Left forelimb (tissue), 1 donor: ENCODE data around the gene PSMB3.
"Not testable (repeated sequence)": the region's sequence is repeated elsewhere in the genome, so short reads cannot be mapped to it uniquely, and the experiment has no call there.

Source experiments
- DNase-seq: peaks from one replicate; pipeline ENCODE4 v3.0.0-alpha.2; 2018; ENCODE audit warnings: low spot score

Gene PSMB3

DNA sequence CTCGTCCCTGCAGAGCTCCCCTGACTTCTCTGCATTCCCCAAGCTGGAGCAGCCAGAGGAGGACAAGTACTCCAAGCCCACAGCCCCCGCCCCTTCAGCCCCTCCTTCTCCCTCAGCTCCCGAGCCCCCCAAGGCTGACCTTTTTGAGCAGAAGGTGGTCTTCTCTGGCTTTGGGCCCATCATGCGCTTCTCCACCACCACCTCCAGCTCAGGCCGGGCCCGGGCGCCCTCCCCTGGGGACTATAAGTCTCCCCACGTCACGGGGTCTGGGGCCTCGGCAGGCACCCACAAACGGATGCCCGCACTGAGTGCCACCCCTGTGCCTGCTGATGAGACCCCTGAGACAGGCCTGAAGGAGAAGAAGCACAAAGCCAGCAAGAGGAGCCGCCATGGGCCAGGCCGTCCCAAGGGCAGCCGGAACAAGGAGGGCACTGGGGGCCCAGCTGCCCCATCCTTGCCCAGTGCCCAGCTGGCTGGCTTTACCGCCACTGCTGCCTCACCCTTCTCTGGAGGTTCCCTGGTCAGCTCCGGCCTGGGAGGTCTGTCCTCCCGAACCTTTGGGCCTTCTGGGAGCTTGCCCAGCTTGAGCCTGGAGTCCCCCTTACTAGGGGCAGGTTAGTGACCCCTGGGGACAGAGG lies 36.1 kb upstream of the PSMB3 start:
- DNase-seq, result no peak

DNA sequence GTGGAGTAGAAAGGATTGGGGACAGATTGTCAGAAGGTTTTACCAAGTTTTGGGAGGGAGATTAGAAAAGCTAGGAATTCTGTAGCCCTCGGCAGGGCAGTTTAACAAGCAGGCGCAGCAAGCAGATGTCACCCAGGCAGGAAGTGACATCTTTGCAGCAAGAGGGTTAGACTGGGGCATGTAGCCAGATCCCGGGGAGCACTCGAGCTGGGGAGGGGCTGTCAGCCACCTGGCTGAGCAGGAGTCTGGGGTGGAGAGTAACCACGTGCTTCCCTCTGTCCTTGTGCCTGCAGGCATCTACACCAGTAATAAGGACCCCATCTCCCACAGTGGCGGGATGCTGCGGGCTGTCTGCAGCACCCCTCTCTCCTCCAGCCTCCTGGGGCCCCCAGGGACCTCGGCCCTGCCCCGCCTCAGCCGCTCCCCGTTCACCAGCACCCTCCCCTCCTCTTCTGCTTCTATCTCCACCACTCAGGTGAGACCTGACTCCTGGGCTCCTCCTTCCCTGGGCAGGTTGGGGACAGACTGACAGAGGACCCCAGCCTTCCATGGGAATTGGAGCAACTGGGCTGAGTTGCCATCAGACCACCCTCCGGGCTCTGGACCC lies 35.3 kb upstream of the PSMB3 start:
- DNase-seq, result no peak

DNA sequence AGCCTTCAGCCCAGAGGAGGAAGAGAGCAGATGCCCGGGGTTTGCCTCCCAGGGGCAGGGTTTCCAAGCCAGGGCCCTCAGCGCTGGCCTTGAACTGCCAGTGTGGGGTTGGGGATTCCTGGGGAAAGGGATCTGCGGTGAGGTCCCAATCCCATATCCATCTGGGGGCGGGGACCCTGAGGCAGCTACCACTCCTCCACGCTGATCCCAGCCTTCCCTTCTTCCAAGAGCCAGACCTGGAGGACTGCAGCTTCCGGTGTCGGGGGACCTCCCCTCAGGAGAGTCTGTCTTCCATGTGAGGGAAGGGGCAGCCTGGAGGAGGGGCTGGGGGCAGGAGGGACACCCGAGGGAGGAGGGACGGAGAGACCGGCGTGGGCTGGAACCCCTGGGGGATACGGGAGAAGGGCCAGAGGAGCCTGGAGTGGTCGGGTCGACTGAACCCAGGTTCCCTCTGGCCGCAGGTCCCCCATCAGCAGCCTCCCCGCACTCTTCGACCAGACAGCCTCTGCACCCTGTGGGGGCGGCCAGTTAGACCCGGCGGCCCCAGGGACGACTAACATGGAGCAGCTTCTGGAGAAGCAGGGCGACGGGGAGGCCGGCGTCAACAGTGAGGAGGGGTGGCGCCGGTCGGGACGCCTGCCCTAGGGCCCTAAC lies 33.1 kb upstream of the PSMB3 start:
- no peak for DNase-seq

DNA sequence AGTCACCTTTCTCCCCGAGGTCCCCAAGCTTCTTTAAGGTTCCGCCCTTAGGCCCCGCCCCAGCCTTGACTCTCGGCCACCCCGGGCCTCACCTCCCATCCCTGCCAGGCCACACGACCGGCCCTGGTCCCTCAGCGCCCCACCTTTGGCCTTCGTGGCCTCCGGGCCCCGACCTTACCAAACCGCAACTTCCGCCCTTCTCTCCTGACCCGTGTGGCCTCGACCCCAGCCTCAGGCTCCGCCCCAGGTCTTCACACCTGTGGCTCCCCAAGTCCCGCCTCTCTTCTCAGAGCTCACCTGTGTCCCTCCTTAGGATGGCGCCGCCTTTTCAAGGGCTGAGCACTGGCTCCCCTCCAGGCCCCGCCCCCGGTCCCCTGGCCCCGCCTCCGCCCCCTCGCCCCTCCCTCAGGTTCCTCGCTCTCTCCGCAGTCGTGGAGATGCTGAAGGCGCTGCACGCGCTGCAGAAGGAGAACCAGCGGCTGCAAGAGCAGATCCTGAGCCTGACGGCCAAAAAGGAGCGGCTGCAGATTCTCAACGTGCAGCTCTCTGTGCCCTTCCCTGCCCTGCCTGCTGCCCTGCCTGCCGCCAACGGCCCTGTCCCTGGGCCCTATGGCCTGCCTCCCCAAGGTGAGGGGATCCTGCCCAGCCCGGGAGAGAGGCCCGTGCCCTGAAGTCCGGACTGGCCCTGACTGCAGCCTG lies 32.4 kb upstream of the PSMB3 start:
- no peak for DNase-seq

DNA sequence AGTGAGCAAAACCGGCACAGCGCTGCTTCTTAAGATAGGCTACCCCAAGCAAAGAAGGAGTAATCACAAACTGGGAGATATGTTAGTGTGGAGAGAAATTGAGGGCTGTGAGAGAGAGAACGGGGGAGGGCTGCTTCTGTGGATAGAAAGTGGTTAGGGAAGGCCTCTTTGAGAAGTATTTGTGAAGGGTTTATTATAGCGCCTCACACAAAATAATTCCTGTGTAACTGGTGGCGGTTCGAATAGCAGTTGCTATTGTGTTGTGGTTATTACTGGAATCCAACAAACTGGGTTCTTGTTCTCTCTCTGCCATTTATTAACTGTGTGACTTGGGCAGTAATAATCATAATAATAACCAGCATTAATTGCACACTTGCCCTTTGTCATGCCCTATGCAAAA lies 31.6 kb upstream of the PSMB3 start:
- no peak for DNase-seq

DNA sequence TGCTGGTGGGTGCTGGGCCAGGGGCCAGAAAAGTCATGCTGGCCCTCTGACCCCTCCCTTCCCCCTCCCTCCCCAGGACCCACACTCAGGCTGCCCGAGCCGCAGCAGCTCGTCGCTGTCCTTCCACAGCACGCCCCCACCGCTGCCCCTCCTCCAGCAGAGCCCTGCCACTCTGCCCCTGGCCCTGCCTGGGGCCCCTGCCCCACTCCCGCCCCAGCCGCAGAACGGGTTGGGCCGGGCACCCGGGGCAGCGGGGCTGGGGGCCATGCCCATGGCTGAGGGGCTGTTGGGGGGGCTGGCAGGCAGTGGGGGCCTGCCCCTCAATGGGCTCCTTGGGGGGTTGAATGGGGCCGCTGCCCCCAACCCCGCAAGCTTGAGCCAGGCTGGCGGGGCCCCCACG lies 30.7 kb upstream of the PSMB3 start:
- DNase-seq, result no peak

DNA sequence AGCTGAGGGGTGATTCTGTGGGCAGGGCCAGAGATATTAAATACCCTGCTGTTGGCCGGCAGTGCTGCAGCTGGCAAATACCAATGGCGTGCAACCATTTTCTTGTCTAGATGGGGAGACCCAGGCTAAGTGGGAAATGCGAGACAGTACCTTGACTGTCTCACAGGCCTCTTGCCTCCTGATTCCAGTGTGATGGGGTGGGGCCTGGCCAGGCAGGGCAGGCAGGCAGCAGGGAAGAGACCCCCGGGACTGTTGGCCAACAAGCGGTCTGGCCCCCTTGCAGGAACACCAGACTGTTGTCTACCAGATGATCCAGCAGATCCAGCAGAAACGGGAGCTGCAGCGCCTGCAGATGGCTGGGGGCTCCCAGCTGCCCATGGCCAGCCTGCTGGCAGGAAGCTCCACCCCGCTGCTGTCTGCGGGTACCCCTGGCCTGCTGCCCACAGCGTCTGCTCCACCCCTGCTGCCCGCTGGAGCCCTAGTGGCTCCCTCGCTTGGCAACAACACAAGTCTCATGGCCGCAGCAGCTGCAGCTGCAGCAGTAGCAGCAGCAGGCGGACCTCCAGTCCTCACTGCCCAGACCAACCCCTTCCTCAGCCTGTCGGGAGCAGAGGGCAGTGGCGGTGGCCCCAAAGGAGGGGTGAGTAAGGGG lies 28.1 kb upstream of the PSMB3 start:
- DNase-seq, result no peak

DNA sequence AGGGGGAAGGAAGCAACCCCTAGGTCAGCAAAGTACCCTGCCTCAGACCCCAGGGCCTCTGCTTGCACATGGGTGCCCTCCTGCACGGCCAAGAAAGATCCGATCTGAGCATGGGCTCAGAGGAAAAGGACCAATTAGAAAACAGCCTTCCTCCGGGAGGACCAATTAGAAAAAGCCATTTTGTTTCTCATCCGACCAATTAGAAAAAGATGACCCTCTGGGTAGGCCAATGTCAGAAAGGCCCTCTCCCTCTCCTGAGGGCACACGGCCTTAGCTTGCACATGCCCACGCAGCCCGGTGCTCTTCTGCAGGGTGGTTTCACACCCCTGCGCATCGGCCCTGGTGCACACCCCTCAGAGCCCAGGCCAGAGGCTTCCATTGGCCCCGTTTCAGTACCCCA lies 27.5 kb upstream of the PSMB3 start:
- no peak for DNase-seq

DNA sequence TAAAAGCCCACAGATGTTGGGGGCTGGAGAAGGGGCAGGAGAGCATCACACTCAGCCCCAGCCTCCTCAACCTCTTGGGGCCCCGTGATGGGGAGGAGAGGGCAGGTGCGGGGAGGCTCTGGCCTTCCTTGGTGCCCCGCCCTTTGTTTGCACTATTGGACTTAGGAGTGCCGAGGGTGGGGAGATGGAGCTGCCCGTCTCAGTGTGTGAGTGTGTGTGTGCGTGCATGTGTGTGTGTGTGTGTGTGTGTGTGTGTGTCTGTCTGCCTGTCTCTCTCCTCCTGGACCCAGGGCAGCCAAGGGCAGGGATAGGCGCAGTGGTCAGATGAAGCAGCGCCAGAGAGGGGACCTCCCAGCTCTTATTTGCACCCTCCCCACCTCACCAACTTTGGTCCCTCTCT lies 26.4 kb upstream of the PSMB3 start:
- not testable (repeated sequence) for DNase-seq

DNA sequence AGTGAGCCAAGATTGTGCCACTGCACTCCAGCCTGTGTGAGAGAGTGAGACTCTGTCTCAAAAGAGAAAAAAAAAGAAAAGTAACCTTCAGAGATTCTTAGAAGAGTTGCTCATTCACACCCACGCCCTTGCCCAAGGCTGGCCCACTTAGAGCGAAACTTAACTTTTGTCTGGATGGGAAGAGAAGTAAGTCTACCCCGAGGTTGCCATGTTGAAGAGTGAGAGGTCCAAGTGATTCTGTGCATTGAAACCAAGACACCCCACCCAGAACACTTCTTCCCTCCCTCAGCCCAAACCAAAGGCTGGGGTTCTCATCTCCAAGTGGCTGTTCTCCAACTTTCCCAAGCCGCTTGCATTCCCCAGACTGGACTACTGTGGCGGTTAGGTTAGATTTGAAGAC lies 24.8 kb upstream of the PSMB3 start:
- DNase-seq, result no peak

DNA sequence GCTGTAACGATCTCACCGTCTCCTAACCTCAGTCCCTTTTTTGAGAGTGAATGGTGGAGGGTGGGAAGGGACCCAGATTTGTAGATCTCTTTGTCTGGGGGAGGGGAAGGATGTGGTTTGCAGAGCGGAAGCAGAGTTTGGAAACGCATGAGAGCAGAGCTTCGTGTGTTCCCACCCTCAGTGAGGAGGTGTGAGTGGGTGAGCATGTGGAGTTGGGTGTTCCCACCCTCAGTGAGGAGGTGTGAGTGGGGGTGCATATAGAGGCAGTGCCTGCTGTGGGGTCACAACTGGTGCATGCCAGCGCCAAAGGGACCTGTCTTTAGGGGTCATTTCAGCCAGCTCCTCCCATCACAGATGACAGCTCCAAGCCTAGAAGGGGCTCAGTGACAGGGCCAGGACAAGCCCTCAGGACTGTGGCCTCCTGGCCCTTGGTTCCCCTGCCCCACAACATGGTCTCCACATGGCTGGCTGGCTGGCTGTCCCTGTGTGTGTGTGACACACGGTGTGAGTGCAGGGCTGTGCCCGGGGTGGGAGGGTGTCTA lies 24.2 kb upstream of the PSMB3 start:
- DNase-seq, result no peak

DNA sequence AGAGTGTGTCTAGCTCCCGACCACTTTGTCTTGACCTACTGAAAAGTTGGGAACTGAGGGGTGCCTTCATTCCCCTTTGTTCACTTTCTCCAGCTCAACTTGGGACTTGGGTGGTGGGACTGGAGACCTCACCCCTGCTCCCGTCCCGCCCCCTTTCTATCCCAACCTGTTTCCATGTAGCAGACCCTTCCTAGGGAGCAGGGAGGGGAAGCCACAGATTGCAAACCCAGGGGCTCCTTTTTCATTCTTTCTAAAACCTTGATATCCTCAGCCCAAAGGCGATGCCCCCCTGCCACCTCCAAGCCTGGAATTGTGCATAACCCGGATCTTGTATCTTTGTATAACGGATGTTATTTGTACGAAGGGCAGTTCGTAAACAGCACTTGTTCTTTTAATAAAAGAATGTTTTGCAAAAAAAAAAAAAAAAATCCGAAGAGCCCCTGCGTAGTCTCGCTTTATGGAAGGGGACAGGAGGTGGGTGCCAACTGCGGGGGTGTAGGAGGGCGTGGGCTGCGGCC lies 23.1 kb upstream of the PSMB3 start:
- DNase-seq, result no peak

DNA sequence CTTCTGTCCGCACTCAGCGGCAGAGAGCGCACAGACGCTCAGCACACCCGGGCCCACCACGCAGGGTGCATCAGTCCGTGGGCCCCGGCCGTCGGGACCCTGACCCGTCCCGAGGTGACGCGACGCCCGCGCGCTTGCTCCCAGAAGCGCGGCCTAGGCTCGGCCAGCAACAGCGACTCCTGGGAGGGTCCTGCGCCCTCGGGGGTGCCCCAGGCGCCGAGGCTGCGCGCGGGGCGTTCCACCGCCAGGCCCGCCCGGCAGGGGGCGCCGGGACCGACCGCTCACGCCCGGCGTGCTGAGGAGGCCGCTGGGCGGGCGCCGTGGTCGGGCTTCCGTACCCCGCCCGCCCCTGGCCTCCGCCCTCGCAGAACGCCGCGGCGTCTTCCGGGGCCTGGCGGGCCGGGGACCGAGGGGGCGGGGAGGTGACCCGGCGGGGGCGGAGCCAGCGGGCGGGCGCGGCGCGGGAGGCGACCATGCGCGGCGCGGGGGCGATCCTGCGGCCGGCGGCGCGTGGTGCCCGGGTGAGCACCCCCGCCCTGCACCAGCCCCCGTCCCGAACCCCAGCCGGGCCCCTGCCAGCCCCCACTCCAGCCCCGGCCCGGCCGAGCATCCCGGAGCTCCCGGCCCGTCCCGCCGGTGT lies 22.5 kb upstream of the PSMB3 start, which contains the start of gene CISD3:
CISD3 (plus strand) TSS at position 456 of the 640 bp plus-strand sequence; CDS start at position 474, 18 bp downstream.
- DNase-seq, result peak; percentile 85

DNA sequence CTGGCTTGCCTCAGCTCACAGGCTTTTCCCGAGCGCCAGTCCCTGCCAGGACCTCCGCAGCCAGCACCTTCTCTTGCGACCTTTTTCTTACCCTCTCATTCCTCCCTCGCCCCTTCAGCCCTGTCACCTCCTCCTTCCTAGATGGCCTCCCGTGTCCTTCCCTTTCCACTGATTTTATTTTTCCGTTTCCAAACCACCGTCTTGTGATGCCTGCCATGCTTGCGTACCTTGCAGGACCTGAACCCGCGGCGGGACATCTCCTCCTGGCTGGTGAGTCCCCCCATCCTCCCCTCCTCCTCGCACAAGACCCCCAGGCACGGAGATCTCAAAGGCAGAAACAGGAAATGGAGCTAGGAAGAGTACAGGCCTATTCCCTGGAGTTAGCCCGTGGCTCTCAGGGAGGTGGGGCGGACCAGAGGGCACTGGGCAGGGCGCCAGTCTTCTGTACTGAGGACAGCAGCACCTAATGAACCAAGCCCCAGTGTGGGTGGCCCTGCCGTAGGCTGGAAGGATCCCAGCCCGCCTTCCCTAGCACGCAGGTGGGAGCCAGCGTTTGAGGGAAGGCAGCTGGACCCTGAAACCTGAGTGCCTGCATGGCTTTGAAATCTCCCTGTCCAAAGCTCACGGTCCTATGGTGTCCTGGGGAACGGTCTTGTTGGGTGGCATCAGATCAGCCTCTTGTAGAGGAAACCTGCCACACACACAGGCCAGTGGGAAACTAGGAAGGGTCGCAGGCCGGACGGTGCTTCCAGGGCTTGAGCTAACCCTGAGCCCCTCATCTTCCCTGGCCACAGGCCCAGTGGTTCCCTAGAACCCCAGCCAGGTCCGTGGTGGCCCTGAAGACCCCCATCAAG lies 21.8 kb upstream of the PSMB3 start:
- no peak for DNase-seq

DNA sequence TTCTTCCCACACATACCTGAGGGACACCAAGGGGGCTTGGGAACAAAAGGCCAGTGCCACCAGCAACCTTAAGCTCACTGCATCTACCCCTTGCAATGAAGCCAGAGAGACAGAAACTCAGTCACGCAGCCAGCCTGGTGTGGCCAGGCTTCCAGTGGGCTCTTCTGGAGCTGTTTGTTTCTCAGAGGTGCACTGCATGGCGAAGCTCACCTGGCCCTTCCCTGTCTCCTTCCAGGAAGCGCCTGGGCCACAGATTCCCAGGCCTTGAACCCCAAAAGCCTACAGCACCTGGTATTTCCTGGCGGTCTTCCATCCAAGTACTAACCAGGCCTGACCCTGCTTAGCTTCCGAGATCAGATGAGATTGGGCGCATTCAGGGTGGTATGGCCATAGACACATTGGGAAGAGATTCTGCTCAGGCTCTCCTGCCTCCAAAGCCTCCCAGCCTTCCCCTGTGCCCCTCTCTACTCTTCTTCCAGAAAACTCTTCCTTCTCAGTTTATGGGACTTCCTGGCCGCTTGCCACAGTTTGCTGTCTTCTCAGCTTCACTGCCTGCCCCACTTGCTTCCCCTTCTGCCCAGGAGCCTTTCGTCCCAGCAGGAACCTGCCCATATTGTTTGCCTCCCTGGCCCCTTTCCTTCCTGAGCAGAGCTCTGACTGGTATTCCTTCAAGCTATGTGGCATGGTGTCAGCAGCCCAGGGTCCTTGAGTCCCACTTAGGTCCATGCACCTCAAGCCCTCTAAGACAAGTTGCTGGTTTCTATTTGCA lies 20.8 kb upstream of the PSMB3 start:
- no peak for DNase-seq

DNA sequence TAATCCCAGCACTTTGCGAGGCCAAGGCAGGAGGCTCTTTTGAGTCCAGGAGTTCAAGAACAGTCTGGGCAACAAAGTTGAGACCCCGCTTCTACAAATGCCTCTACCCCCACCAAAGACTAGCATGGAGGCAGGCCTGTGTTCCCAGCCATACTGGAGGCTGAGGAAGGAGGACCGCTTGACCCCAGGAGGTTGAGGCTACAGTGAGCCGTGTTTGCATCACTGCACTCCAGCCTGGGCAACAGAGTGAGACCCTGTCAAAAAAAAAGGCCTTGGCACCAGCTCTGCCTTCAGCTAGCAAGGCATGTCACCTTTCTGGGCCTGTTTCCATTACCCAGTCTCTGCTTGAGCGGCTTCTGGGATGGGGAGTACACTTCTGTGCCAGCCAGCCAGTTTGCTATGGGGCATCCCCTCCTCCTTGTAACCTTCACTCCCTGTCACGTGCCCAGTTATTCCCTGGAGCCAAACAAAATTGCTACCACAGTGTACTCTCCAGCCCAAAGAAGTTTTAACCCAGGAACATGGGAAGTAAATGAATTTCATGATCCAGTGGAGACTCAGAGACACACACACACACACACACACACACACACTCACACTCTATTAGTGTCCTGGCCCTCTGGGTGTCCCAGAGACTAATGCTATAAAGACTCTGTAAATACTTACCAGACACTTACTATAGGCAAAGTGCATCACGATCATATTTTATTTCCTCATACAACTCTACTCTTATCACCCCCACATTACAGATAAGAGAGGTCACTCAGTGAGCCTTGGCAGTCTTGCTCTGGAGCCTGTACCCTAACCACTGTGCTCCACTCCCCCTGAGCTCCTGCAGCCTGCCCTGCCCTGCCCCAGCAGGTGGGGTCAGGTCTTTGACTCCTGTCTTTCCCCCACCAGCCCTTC lies 19.9 kb upstream of the PSMB3 start:
- no peak for DNase-seq

DNA sequence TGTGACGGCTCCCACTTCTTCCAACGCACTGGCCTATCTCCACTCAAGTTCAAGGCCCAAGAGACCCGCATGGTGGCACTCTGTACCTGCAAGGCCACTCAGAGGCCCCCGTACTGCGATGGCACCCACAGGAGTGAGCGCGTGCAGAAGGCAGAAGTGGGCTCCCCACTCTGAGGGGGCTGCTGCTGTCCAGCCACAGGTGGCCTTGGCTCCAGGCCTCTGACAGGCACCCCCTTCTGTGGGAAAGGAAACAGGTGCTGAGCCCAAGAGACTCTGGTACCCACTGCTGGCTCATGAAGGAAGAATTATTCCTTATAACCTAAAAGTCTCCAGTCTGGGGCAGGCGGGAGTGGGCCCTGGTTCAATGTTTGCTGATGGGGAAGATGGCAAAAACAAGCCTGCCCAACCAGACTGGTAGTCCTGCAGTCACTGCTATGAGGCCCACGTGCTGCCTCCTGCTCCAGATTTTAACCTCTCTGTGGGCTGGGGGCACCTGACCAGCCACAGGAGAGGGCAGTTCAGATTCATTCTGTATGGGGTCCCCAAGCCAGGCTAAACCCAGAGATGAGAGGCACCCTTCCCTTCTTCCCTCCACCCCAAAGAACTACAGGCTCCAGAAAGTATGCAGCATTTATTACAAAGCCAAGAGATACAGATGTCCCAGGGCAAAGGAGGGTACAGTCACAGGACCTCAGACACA lies 19.1 kb upstream of the PSMB3 start:
- no peak for DNase-seq
